DMS153 treated with DMSO at 0.1 percent for 48 hours (cell line): ENCODE results near the gene ZNF280A.
"Not testable (repeated sequence)": the region's sequence is repeated elsewhere in the genome, so short reads cannot be mapped to it uniquely, and the experiment has no call there.

Experiments
- DNase-seq: peaks from one replicate; lab custom pipeline; 2025; ENCODE audit not compliant: unreplicated experiment; lab: John Stamatoyannopoulos, UW

The ZNF280A gene

DNA sequence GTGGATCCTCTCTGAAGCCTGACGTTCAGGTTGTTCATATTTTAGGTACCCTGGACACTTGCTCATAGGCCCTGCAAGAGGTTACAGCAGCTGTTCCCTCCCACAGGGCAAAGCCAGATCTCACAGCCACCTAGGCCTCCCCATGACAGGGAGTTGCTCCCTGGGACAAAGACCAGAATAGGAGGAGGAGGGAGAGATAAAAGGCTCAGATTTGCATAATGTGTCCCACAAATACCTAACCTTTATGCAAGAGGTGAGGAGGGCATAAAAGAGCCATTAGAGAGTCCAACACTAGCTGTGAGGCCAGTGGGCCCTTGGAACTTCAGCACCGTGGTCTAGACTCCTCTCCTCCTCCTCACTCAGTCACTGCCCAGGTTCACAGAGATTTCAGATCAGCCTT is 45.3 kb downstream of the ZNF280A start:
- DNase-seq, result no peak

DNA sequence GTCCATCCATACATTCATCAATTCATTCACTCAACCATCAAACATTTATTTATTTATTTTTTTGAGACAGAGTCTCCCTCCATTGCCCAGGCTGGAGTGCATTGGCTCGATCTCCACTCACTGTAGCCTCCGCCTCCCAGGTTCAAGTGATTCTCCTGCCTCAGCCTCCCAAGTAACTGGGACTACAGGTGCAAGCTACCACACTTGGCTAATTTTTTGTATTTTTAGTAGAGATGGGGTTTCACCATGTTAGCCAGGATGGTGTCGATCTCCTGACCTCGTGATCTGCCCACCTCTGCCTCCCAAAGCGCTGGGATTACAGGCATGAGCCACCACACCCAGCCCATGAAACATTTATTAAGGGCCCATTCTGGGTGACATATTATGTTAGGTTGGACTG is 49.0 kb downstream of the ZNF280A start:
- not testable (repeated sequence) for DNase-seq

DNA sequence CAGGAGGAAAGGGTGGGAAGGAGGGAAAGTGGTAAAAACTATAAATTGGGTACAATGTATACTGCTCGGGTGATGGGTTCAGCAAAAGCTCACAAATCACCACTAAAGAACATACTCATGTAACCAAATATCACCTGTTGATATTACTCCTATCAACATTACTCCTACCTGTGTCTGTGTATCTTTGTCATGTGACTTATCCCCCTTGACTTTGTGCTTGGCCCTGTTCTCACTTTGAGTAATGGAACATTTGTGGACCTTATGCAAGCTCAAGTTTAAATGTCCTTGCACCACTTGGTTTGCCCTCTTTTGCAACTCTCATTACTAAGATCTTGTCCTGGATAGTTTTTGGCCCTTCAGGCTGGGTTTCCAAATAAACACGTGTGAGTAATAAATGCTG is 50.5 kb downstream of the ZNF280A start:
- DNase-seq, result no peak

DNA sequence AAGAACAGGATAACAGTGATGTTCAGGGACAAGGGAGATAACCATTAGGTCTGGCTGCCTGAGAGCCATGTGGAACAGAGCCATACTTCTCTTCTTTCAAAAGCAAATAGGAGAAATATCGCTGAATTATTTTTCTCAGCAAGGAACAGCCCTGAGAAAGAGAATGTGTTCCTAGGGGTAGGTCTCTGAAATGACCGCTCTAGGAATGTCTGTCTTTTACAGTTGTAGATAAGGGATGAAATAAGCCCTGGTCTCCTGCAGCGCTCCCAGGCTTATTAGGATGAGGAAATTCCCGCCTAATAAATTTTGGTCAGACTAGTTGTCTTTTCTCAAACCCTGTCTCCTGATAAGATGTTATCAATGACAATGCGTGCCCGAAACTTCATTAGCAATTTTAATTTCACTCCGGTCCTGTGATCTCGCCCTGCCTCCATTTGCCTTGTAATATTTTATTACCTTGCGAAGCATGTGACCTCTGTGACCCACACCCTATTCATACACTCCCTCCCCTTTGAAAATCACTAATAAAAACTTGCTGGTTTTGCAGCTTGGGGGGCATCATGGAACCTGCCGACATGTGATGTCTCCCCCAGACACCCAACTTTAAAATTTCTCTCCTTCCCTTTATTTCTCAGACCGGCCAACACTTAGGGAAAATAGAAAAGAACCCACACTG is 51.1 kb downstream of the ZNF280A start:
- not testable (repeated sequence) for DNase-seq

DNA sequence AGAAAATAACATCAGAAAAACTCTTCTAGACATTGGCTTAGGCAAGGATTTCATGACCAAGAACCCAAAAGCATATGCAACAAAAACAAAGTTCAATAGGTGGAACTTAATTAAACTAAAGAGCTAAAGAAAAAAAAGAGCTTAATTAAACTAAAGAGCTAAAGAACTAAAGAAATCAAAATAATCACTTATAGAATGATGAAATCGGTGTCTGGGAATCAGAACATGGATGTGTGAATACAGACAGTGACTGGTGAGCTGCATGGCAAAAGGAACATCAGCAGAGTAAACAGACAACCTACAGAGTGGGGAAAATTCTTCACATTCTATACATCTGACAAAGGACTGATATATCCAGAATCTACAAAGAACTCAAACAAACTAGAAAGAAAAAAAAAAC is 53.0 kb downstream of the ZNF280A start:
- no peak for DNase-seq

DNA sequence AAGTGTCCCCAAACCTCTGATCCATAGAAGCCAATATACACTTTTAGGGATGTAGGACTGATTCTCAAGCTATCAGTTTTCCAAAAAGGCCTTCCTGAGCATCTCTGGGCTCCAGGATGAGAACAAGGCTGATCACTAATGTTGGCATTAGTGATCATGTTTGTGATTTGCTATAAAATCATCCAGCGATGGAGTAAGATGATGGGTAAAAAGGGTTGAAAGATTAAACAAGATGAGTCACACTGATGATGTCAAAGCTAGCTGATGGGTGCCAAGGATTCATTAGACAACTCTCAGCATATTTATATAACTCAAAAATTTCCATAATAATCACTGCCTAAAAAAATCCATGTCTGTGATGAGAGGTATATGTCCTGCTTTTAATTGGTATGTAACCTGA is 54.3 kb downstream of the ZNF280A start:
- no peak for DNase-seq

DNA sequence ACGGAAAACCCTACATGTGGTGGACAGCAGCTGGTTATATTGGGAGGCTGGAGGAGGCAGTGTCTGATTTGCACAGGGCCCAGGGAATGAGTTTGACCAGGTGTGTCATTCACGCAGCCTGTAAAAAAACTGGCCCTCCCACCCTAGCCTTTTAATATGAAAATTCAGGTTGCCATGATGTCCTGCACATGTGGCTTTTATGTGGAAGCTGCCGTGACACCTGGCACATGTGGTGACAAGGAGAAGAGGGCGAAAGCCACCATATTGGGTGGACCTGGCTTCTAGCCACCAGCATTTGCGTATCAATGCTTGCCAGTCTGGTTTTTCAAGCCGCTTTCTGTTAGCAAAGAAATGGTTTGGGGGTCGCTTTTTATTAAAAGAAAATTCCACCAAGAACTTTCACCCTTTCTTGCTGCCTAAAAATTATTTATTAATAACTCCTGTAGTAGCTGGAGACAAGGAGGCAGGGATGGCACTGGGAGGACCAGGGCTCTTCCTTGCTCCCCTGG is 54.9 kb downstream of the ZNF280A start:
- DNase-seq, result no peak

DNA sequence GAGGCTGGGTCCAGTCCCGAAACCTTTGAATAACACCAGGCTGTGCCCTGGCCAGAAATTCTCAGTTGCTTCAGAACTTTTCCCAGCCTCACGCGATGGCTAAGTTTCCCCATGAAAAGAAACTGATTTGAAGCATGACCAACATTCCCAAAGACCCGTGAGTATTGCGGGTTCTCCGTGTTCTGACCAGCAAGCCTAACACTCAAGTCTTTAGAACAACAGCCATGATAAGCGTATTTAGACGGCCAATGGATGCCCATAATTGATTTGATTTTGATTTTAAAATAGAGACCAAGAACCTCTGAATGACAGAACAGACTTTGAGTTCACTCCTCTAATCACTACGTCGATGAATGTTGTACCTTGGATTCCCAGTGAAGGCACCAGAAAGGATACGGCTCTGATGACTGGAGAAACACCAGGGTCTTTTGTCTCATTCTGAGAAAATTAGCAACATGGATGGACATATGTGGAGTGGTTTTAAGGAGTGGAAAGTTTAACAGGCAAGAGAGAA is 55.5 kb downstream of the ZNF280A start:
- DNase-seq, result no peak

DNA sequence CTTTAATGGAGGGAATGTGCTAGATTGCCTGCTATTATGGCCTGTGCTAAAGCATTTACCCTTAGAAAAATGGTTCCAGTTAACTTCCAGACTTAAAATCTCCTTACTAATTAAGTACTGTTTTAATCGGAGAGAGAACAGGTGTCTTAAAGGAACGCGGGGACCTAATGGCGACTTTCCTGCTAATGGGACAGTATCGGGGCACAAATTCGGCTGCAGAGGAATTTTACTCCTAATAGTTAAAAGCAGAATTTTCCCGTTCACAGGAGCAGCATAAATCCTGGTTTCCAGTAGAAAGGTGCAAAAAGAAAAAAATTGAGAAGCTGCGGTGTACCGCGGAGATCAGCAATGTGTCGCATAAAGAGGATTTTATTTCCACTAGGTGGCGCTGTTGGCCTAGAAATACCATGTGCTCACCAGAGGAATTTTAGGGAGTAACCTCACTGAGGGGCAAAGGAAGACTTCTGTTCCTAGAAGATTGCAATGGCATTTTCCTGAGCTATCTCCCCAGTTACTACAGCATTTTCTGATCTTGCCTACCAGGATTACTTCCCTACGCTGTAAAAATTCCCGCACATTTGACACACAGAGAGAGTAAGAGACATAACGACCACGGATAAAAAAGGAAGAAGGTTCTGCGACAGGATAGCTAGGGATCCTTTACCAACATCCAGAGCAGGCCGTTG is 56.1 kb downstream of the ZNF280A start:
- peak; percentile 58 for DNase-seq
